Measurements from ENCODE around the gene OR5K3. TPM values are rescaled to one million over a fixed set of nuclear protein-coding genes. Genes with fewer than 3 reads are reported as not detected.
"Not testable (repeated sequence)": the region's sequence is repeated elsewhere in the genome, so short reads cannot be mapped to it uniquely, and the experiment has no call there.

Gene OR5K3
- total RNA-seq, 4 donors from 2014 or later = not detected

- intact Hi-C loops (cut with DNase I; ENCODE audit: low total_unique reads) = no loop called here
- TF ChIP-seq CTCF (IDR thresholded peaks at IDR 0.05) = no peak
- TF ChIP-seq POLR2A (IDR thresholded peaks at IDR 0.05) = no peak
- H3K4me3 ChIP-seq (ENCODE audit: low read depth, poor library complexity, severe bottlenecking) = no peak overlapping the region
- DNase-seq (ENCODE audit: low spot score in 2 of 2) = no peak
Observed at GRCh38 chr3:98371186-98371585, 19.3 kb upstream of the OR5K3 start.

- TF ChIP-seq POLR2A (IDR thresholded peaks at IDR 0.05) = no peak
- no peak for TF ChIP-seq CTCF (IDR thresholded peaks at IDR 0.05)
- intact Hi-C loops (cut with DNase I; ENCODE audit: low total_unique reads) = no loop called here
- no peak for DNase-seq (ENCODE audit: low spot score in 2 of 2)
- no peak overlapping the region for H3K4me3 ChIP-seq (ENCODE audit: low read depth, poor library complexity, severe bottlenecking)
Observed at GRCh38 chr3:98371853-98372252, 18.6 kb upstream of the OR5K3 start.

GRCh38 chr3:98372445-98372844, 18.0 kb upstream of the OR5K3 start:
- intact Hi-C loops (cut with DNase I; ENCODE audit: low total_unique reads) = no loop called here
- no peak overlapping the region for H3K4me3 ChIP-seq (ENCODE audit: low read depth, poor library complexity, severe bottlenecking)
- TF ChIP-seq POLR2A (IDR thresholded peaks at IDR 0.05) = no peak
- TF ChIP-seq CTCF (IDR thresholded peaks at IDR 0.05) = no peak
- no peak for DNase-seq (ENCODE audit: low spot score in 2 of 2)
- WGBS, 2 donors = 62 to 86% methylated on average over 1 of the region's 1 CpG

GRCh38 chr3:98376631-98377030, 13.8 kb upstream of the OR5K3 start:
- no peak overlapping the region for H3K4me3 ChIP-seq (ENCODE audit: low read depth, poor library complexity, severe bottlenecking)
- no peak for DNase-seq (ENCODE audit: low spot score in 2 of 2)
- intact Hi-C loops (cut with DNase I; ENCODE audit: low total_unique reads) = no loop called here
- 20 to 25% methylated on average over 2 of the region's 2 CpGs for WGBS, 2 donors
- TF ChIP-seq POLR2A (IDR thresholded peaks at IDR 0.05) = no peak
- no peak for TF ChIP-seq CTCF (IDR thresholded peaks at IDR 0.05)

- TF ChIP-seq POLR2A (IDR thresholded peaks at IDR 0.05) = no peak
- no peak for TF ChIP-seq CTCF (IDR thresholded peaks at IDR 0.05)
- DNase-seq (ENCODE audit: low spot score in 2 of 2) = no peak
- no peak overlapping the region for H3K4me3 ChIP-seq (ENCODE audit: low read depth, poor library complexity, severe bottlenecking)
- 46 to 63% methylated on average over 2 of the region's 2 CpGs for WGBS, 2 donors
- intact Hi-C loops (cut with DNase I; ENCODE audit: low total_unique reads) = no loop called here
Observed at GRCh38 chr3:98388147-98388546, 2.3 kb upstream of the OR5K3 start.

GRCh38 chr3:98395101-98395500, 4.6 kb downstream of the OR5K3 start:
- no peak overlapping the region for H3K4me3 ChIP-seq (ENCODE audit: low read depth, poor library complexity, severe bottlenecking)
- TF ChIP-seq CTCF (IDR thresholded peaks at IDR 0.05) = no peak
- intact Hi-C loops (cut with DNase I; ENCODE audit: low total_unique reads) = no loop called here

GRCh38 chr3:98396482-98396881, 6.0 kb downstream of the OR5K3 start:
- H3K4me3 ChIP-seq (ENCODE audit: low read depth, poor library complexity, severe bottlenecking); intact Hi-C loops (cut with DNase I; ENCODE audit: low total_unique reads); DNase-seq (ENCODE audit: low spot score in 2 of 2): not testable (repeated sequence)
- WGBS, 2 donors = 97 to 98% methylated on average over 4 of the region's 4 CpGs

More at GRCh38 chr3:98395101-98395500, 4.6 kb downstream of the OR5K3 start:
- DNase-seq (ENCODE audit: low spot score in 2 of 2) = no peak
